ENCODE data around the gene ZFAND3.

The ZFAND3 gene

GRCh38 chr6:38187811-38188590 is 368.5 kb downstream of the ZFAND3 start:
- no peak for DNase-seq (ENCODE audit: low read depth)

GRCh38 chr6:38188677-38189335 is 369.3 kb downstream of the ZFAND3 start:
- no peak for DNase-seq (ENCODE audit: low read depth)

DNA sequence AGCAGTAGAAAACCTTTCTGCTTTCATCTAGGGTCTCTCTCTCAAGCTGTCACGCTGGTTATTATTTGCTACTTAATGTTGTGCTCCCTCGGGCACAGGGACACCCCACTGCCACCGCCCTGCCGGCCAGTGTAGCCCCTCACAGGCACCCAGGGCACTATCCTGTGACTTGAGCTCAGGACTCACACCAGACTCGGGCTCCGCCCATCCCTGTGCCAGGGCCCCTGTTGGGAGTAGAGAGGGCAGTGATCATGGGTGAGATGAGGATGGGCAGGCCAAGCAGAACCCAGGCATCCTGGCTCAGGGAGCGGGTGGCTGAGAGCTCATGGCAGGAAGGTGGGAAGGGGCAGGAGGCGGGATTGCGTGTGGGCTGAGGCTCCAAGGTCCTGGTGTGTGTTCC is 371.9 kb downstream of the ZFAND3 start:
- no peak for DNase-seq (ENCODE audit: low read depth)

- no peak for DNase-seq (ENCODE audit: low read depth)
These were observed 372.5 kb downstream of the ZFAND3 start for GRCh38 chr6:38192011-38192410.

DNA sequence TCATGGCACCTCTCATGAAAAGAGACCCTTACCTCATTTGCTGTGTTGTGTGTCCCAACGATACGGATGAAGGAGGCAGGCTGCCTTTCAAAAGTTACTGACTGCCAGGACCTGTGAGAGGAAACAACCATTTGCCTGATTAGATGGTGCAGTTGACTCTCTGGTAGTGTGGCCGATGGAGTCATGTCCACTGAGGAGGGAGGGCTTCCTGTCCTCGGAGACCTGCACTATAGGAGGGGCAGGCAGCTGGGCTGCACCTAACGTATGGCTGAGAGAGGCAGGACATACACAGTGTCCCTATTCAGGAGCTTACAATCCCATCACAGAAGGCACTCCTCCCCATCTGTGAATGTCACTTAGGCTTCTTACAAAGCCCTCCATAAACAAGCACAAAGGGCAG is 373.0 kb downstream of the ZFAND3 start:
- no peak for DNase-seq (ENCODE audit: low read depth)

DNA sequence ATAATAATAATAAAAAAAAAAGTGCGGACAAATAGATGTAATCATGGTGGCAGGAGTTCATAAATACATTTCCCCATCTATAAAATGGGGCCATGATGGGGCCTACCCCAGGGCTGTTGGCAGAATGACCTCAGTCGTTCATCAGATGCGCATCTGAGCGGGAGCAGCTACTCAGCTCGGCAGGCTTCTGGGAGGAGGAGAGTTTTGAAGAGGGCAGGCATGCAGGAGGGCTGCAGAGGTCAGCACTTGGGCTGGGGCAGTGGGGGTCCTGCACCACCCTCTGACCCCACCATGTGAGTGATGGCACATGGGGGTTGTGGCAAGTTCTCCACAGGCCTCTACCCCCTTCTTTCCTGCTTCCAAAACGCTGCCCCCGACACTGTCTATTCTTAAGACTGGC is 373.5 kb downstream of the ZFAND3 start:
- DNase-seq (ENCODE audit: low read depth): no peak

GRCh38 chr6:38193481-38194281 is 374.2 kb downstream of the ZFAND3 start:
- DNase-seq (ENCODE audit: low read depth): no peak

GRCh38 chr6:38194282-38194572 is 374.7 kb downstream of the ZFAND3 start:
- DNase-seq (ENCODE audit: low read depth): no peak

GRCh38 chr6:38194589-38194988 is 375.1 kb downstream of the ZFAND3 start:
- no peak for DNase-seq (ENCODE audit: low read depth)

- no peak for DNase-seq (ENCODE audit: low read depth)
These were observed 375.6 kb downstream of the ZFAND3 start for GRCh38 chr6:38195113-38195635.

DNA sequence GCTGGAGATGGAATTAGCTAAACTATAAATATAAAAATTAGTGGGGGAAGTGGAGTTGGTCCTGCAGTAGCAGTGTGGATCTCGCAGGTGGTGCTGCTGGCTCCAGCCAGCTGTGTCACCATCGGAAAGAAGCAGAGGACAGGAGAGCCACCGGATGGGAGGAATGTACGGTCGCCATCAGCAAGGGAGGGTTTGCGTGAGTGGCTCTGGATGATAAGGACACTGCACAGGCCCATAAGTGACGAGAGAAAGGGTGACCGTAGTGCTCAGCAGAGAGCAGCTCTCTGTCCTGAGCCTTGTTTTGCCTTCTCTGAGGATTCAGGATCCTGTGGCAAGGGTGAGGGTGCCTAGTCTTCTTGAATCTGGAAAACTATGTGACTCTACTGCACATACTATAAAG is 378.7 kb downstream of the ZFAND3 start:
- no peak for DNase-seq (ENCODE audit: low read depth)
